Measurements from ENCODE around the gene RHOC. TPM values are rescaled to one million over a fixed set of nuclear protein-coding genes. Genes with fewer than 3 reads are reported as not detected.

The RHOC gene
- total RNA-seq, 1 donor from 2014 or later = 131 TPM

DNA sequence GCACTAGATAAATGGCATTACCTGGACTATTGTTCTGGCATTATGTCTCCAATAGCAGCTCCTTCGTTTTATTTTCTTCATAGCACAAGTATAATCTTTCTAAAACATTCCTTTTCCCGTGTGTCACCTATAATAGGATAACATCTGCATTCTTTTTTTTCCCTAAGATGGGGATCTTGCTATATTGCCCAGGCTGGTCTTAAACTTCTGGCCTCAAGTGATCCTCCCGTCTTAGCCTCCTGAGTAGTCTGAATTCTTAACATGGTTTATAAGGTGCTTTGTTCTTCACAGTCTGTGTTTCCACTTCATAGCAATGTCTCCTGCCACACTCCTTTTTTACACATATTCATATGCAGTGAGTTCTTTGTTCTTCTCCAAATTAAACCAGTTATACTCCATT, 41.1 kb downstream of the RHOC start:
- DNase-seq (ENCODE audit: extremely low spot score, unreplicated experiment) = no peak
- Mint-ChIP-seq H3K9me3 (no peaks in the 10 kb centered on the region), H3K27me3 (no peaks in the 10 kb centered on the region), H3K4me3 (no peak overlapping the region), H3K27ac (no peak overlapping the region), H3K36me3 (peaks cover 49% of the 10 kb centered on the region), H3K4me1 (ENCODE audit: unreplicated experiment) (no peaks in the 10 kb centered on the region)
- TF ChIP-seq, protein P1, sequence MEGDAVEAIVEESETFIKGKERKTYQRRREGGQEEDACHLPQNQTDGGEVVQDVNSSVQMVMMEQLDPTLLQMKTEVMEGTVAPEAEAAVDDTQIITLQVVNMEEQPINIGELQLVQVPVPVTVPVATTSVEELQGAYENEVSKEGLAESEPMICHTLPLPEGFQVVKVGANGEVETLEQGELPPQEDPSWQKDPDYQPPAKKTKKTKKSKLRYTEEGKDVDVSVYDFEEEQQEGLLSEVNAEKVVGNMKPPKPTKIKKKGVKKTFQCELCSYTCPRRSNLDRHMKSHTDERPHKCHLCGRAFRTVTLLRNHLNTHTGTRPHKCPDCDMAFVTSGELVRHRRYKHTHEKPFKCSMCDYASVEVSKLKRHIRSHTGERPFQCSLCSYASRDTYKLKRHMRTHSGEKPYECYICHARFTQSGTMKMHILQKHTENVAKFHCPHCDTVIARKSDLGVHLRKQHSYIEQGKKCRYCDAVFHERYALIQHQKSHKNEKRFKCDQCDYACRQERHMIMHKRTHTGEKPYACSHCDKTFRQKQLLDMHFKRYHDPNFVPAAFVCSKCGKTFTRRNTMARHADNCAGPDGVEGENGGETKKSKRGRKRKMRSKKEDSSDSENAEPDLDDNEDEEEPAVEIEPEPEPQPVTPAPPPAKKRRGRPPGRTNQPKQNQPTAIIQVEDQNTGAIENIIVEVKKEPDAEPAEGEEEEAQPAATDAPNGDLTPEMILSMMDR (conservative IDR thresholded peaks at IDR 0.05) = no peak

GRCh38 chr1:112651205-112651604, 55.7 kb downstream of the RHOC start:
- H3K27me3 Mint-ChIP-seq = no peaks in the 10 kb centered on the region
- H3K4me3 Mint-ChIP-seq = no peak overlapping the region
- TF ChIP-seq, protein P1 (conservative IDR thresholded peaks at IDR 0.05) = no peak
- DNase-seq (ENCODE audit: extremely low spot score, unreplicated experiment) = no peak
- peaks cover 32% of the 10 kb centered on the region for H3K36me3 Mint-ChIP-seq
- no peaks in the 10 kb centered on the region for H3K4me1 Mint-ChIP-seq (ENCODE audit: unreplicated experiment)
- no peaks in the 10 kb centered on the region for H3K9me3 Mint-ChIP-seq
- no peak overlapping the region for H3K27ac Mint-ChIP-seq

Other genes with a start within 250 kb of the RHOC start
- 2.7 and 41.0 TPM in 2 replicates for gene WNT2B, start 198.2 kb downstream of the RHOC start, total RNA-seq (ENCODE audit: low replicate concordance)
- 17.1 and 22.0 TPM in 2 replicates for gene ST7L, start 88.0 kb downstream of the RHOC start, total RNA-seq (ENCODE audit: low replicate concordance)
- 128 and 129 TPM in 2 replicates for gene CAPZA1, start 87.3 kb downstream of the RHOC start, total RNA-seq (ENCODE audit: low replicate concordance)
- 113 and 128 TPM in 2 replicates for gene MOV10, start 32.5 kb downstream of the RHOC start, total RNA-seq (ENCODE audit: low replicate concordance)
- 2.5 and 2.6 TPM in 2 replicates for gene PPM1J, start 8.2 kb upstream of the RHOC start, total RNA-seq (ENCODE audit: low replicate concordance)
- gene SLC16A1, start 249.1 kb upstream of the RHOC start, total RNA-seq (ENCODE audit: low replicate concordance) = 52.2 and 79.3 TPM in 2 replicates